ENCODE measurements around the gene STEAP3.

DNA sequence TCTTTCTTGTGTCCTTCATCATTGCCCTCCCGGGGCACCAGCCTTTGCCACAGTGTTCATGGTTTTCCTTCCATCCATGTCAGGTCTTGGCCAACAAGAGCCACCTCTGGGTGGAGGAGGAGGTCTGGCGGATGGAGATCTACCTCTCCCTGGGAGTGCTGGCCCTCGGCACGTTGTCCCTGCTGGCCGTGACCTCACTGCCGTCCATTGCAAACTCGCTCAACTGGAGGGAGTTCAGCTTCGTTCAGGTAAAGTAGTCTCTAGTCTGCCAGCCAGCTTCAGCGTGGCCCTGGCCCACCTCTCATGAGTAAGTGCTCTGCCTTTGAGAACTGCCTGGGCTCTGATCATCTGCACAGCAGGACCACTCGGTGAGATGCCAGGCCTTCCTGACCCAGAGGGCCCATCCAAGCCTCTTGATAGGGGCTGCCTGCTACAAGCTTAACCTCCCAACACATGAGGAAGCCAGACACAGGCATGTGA, 31.0 kb downstream of the STEAP3 start:
- TF ChIP-seq, protein P1, sequence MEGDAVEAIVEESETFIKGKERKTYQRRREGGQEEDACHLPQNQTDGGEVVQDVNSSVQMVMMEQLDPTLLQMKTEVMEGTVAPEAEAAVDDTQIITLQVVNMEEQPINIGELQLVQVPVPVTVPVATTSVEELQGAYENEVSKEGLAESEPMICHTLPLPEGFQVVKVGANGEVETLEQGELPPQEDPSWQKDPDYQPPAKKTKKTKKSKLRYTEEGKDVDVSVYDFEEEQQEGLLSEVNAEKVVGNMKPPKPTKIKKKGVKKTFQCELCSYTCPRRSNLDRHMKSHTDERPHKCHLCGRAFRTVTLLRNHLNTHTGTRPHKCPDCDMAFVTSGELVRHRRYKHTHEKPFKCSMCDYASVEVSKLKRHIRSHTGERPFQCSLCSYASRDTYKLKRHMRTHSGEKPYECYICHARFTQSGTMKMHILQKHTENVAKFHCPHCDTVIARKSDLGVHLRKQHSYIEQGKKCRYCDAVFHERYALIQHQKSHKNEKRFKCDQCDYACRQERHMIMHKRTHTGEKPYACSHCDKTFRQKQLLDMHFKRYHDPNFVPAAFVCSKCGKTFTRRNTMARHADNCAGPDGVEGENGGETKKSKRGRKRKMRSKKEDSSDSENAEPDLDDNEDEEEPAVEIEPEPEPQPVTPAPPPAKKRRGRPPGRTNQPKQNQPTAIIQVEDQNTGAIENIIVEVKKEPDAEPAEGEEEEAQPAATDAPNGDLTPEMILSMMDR (IDR thresholded peaks at IDR 0.05) = no peak
- TF ChIP-seq POLR2A (IDR thresholded peaks at IDR 0.05) = no peak

Data from right lobe of liver (tissue), 4 donors.